Fibroblast of lung (primary cell): ENCODE data around the gene OSCAR. TPM values are rescaled to one million over a fixed set of nuclear protein-coding genes. Genes with fewer than 3 reads are reported as not detected.

ENCODE experiments used
- DNase-seq, 2 donors: peaks; one replicate each; pipeline versions ENCODE4 v3.0.0 to v3.0.0-alpha.2; 2010; ENCODE audit warnings: low read depth in 2 of 2
- H2AFZ ChIP-seq: 2 replicates; pipeline ENCODE4 v1.5.1; 2012; ENCODE audit warnings: low read length, control low read depth, inconsistent platforms
- H3K27ac ChIP-seq: 2 replicates; pipeline ENCODE4 v1.5.1; 2011; ENCODE audit warnings: low read length, control low read depth; ENCODE audit not compliant: insufficient read depth
- H3K27me3 ChIP-seq: 2 replicates; pipeline ENCODE4 v1.5.1; 2011; ENCODE audit warnings: mild to moderate bottlenecking, low read length; ENCODE audit not compliant: control insufficient read depth, insufficient read depth
- H3K36me3 ChIP-seq: 2 replicates; pipeline ENCODE4 v1.5.1; 2011; ENCODE audit warnings: low read length; ENCODE audit not compliant: control insufficient read depth, insufficient read depth
- H3K4me1 ChIP-seq: 2 replicates; pipeline ENCODE4 v1.5.1; 2011; ENCODE audit warnings: low read length; ENCODE audit not compliant: control insufficient read depth, insufficient read depth; ENCODE audit errors: extremely low read depth
- H3K4me2 ChIP-seq: 2 replicates; pipeline ENCODE4 v1.5.1; 2011; ENCODE audit warnings: low read length, control low read depth; ENCODE audit not compliant: insufficient read depth; ENCODE audit errors: extremely low read depth
- H3K4me3 ChIP-seq, 4 experiments: fragments of 200-600 bp in 1 of 4; sonication (generic) in 1 of 4; replicated peaks in 1 of 4; 2 replicates each; pipeline ENCODE4 v1.5.1; 2011 to 2016; ENCODE audit warnings: low read length in 4 of 4, low read depth in 3 of 4, mild to moderate bottlenecking in 3 of 4, control low read depth in 2 of 4, inconsistent platforms in 1 of 4, mixed read lengths in 1 of 4; ENCODE audit not compliant: insufficient read depth in 1 of 4; ENCODE audit errors: control extremely low read depth in 1 of 4
- H3K79me2 ChIP-seq: 2 replicates; pipeline ENCODE4 v1.5.1; 2012; ENCODE audit warnings: mild to moderate bottlenecking, low read length, inconsistent platforms; ENCODE audit not compliant: control insufficient read depth, insufficient read depth
- H3K9ac ChIP-seq: 2 replicates; pipeline ENCODE4 v1.5.1; 2011; ENCODE audit warnings: mild to moderate bottlenecking, low read length, control low read depth; ENCODE audit not compliant: insufficient read depth
- H3K9me3 ChIP-seq: 2 replicates; pipeline ENCODE4 v1.5.1; 2012; ENCODE audit warnings: low read depth, low read length; ENCODE audit not compliant: control insufficient read depth, insufficient read depth
- H4K20me1 ChIP-seq: 2 replicates; pipeline ENCODE4 v1.5.1; 2011; ENCODE audit warnings: low read length; ENCODE audit not compliant: control insufficient read depth, insufficient read depth; ENCODE audit errors: extremely low read depth
- CTCF ChIP-seq, 2 donors: IDR thresholded peaks in 1 of 2; conservative IDR thresholded peaks in 1 of 2; 1 replicate in 1 of 2; 2 replicates in 1 of 2; pipeline ENCODE4 v1.5.1; 2011 to 2012; ENCODE audit warnings: low read length in 2 of 2, control low read depth in 1 of 2, inconsistent platforms in 1 of 2, low read depth in 1 of 2, mild to moderate bottlenecking in 1 of 2
- EZH2 ChIP-seq: IDR thresholded peaks from 2 replicates; pipeline ENCODE4 v1.5.1; 2012; ENCODE audit warnings: low read length, control low read depth, mild to moderate bottlenecking; ENCODE audit errors: missing control alignments
- polyA minus RNA-seq: library from RNA; depleted of rRNA, polyadenylated mRNA; stranded (reverse); fragments of >200 nt; gene quantifications from 2 replicates; pipeline ENCODE4 v1.2.3, GENCODE V29; 2011; ENCODE audit warnings: low replicate concordance
- polyA plus RNA-seq, 2 donors: library from polyadenylated mRNA; depleted of rRNA in 1 of 2; stranded (reverse) in 1 of 2; unstranded in 1 of 2; fragments of >200 nt; gene quantifications; 2 replicates each; pipeline ENCODE4 v1.2.1, GENCODE V29; 2011 to 2012; ENCODE audit warnings: missing spikeins in 1 of 2
- total RNA-seq: library from RNA; depleted of rRNA; stranded (reverse); fragments of >200 nt; gene quantifications from 2 replicates; pipeline ENCODE4 v1.2.1, GENCODE V29; 2014

OSCAR gene
- total RNA-seq (under 0.01 and 0.51 TPM in 2 replicates), polyA plus RNA-seq (0.14 and 0.15 TPM in 2 replicates), polyA minus RNA-seq (0.16 TPM in 1 of 2 replicates, not detected in the other)
- polyA plus RNA-seq (2012), result 0.16 and 0.17 TPM in 2 replicates

GRCh38 chr19:54100561-54100960, at the start of gene OSCAR:
TSS of gene OSCAR (minus strand) at chr19:54100803. CDS start at chr19:54100792, 11 bp downstream.
- Histone ChIP-seq H2AFZ (no peak within 1 kb of the TSS), H3K4me3 (no peak within 1 kb of the TSS)
- TF ChIP-seq CTCF (conservative IDR thresholded peaks at IDR 0.05 in 1 of 2, IDR thresholded peaks at IDR 0.05 in 1 of 2; ENCODE audit: low read depth in 1 of 2, low read length in 2 of 2), result no peak
- no peak for TF ChIP-seq EZH2

GRCh38 chr19:54149021-54149812, 48.6 kb upstream of the OSCAR start:
- Histone ChIP-seq H3K36me3 (peaks cover 55% of the 10 kb centered on the region), H3K9ac (no peak overlapping the region)
- TF ChIP-seq EZH2 (no peak), CTCF (conservative IDR thresholded peaks at IDR 0.05 in 1 of 2, IDR thresholded peaks at IDR 0.05 in 1 of 2; ENCODE audit: low read depth in 1 of 2, low read length in 2 of 2) (no peak)

More at GRCh38 chr19:54100561-54100960, at the start of gene OSCAR:
- H3K4me2 ChIP-seq, result no peak within 1 kb of the TSS
- no peak within 1 kb of the TSS for H3K9ac ChIP-seq
- peaks cover 11% of the 10 kb centered on the region for H3K79me2 ChIP-seq
- H4K20me1 ChIP-seq, result no peaks in the 10 kb centered on the region
- no peaks in the 10 kb centered on the region for H3K9me3 ChIP-seq
- peak in 1 of 2 donors; percentile 21 for DNase-seq
- no peak within 1 kb of the TSS for H3K27ac ChIP-seq
- H3K4me1 ChIP-seq, result peaks cover 2% of the 10 kb centered on the region
- no peaks in the 10 kb centered on the region for H3K36me3 ChIP-seq
- H3K27me3 ChIP-seq, result no peaks in the 10 kb centered on the region

GRCh38 chr19:54148158-54148557, 47.6 kb upstream of the OSCAR start:
- Histone ChIP-seq H3K9ac (no peak overlapping the region), H3K79me2 (no peaks in the 10 kb centered on the region), H2AFZ (no peak overlapping the region), H3K4me1 (peaks cover 2% of the 10 kb centered on the region), H3K4me2 (no peak overlapping the region), H3K36me3 (peaks cover 55% of the 10 kb centered on the region), H4K20me1 (no peaks in the 10 kb centered on the region), H3K27me3 (no peaks in the 10 kb centered on the region), H3K27ac (no peak overlapping the region), H3K4me3 (no peak overlapping the region), H3K9me3 (no peaks in the 10 kb centered on the region)
- TF ChIP-seq CTCF (conservative IDR thresholded peaks at IDR 0.05 in 1 of 2, IDR thresholded peaks at IDR 0.05 in 1 of 2; ENCODE audit: low read depth in 1 of 2, low read length in 2 of 2) (no peak), EZH2 (no peak)
- no peak for DNase-seq

More at GRCh38 chr19:54149021-54149812, 48.6 kb upstream of the OSCAR start:
- H3K4me3 ChIP-seq, result no peak overlapping the region
- peaks cover 7% of the 10 kb centered on the region for H3K4me1 ChIP-seq
- no peak overlapping the region for H3K4me2 ChIP-seq
- no peaks in the 10 kb centered on the region for H3K79me2 ChIP-seq
- no peak overlapping the region for H2AFZ ChIP-seq
- H3K27ac ChIP-seq, result no peak overlapping the region
- H3K9me3 ChIP-seq, result no peaks in the 10 kb centered on the region
- H4K20me1 ChIP-seq, result no peaks in the 10 kb centered on the region
- no peak for DNase-seq
- H3K27me3 ChIP-seq, result no peaks in the 10 kb centered on the region
